ENCODE measurements around the gene MRAS.

MRAS gene

GRCh38 chr3:138439646-138440045 is 91.3 kb downstream of the MRAS start:
- Histone ChIP-seq H3K4me1 (ENCODE audit: control insufficient read depth, insufficient read depth, low read length) (peaks cover 11% of the 10 kb centered on the region), H3K4me3 (ENCODE audit: low read length) (no peak overlapping the region), H3K27ac (ENCODE audit: low read depth, low read length) (no peak overlapping the region), H3K9ac (ENCODE audit: low read length) (no peak overlapping the region), H3K36me3 (ENCODE audit: control insufficient read depth, insufficient read depth, low read length) (no peaks in the 10 kb centered on the region), H3K27me3 (ENCODE audit: control insufficient read depth, insufficient read depth, low read length) (peaks cover 6% of the 10 kb centered on the region)

GRCh38 chr3:138440121-138440521 is 91.7 kb downstream of the MRAS start:
- H3K4me3 ChIP-seq (ENCODE audit: low read length): no peak overlapping the region
- H3K36me3 ChIP-seq (ENCODE audit: control insufficient read depth, insufficient read depth, low read length): no peaks in the 10 kb centered on the region
- peaks cover 11% of the 10 kb centered on the region for H3K4me1 ChIP-seq (ENCODE audit: control insufficient read depth, insufficient read depth, low read length)
- no peak overlapping the region for H3K9ac ChIP-seq (ENCODE audit: low read length)
- no peak overlapping the region for H3K27ac ChIP-seq (ENCODE audit: low read depth, low read length)
- peaks cover 6% of the 10 kb centered on the region for H3K27me3 ChIP-seq (ENCODE audit: control insufficient read depth, insufficient read depth, low read length)

GRCh38 chr3:138440596-138440995 is 92.2 kb downstream of the MRAS start:
- Histone ChIP-seq H3K27me3 (ENCODE audit: control insufficient read depth, insufficient read depth, low read length) (peaks cover 6% of the 10 kb centered on the region), H3K4me1 (ENCODE audit: control insufficient read depth, insufficient read depth, low read length) (peaks cover 11% of the 10 kb centered on the region), H3K9ac (ENCODE audit: low read length) (no peak overlapping the region), H3K36me3 (ENCODE audit: control insufficient read depth, insufficient read depth, low read length) (no peaks in the 10 kb centered on the region), H3K27ac (ENCODE audit: low read depth, low read length) (no peak overlapping the region), H3K4me3 (ENCODE audit: low read length) (no peak overlapping the region)

- Histone ChIP-seq H3K27ac (ENCODE audit: low read depth, low read length) (no peak overlapping the region), H3K27me3 (ENCODE audit: control insufficient read depth, insufficient read depth, low read length) (peaks cover 6% of the 10 kb centered on the region), H3K36me3 (ENCODE audit: control insufficient read depth, insufficient read depth, low read length) (no peaks in the 10 kb centered on the region), H3K4me1 (ENCODE audit: control insufficient read depth, insufficient read depth, low read length) (peaks cover 11% of the 10 kb centered on the region), H3K4me3 (ENCODE audit: low read length) (no peak overlapping the region), H3K9ac (ENCODE audit: low read length) (no peak overlapping the region)
These were observed 92.9 kb downstream of the MRAS start for GRCh38 chr3:138441256-138441655.

- Histone ChIP-seq H3K4me1 (ENCODE audit: control insufficient read depth, insufficient read depth, low read length) (peaks cover 11% of the 10 kb centered on the region), H3K27me3 (ENCODE audit: control insufficient read depth, insufficient read depth, low read length) (peaks cover 4% of the 10 kb centered on the region), H3K9ac (ENCODE audit: low read length) (no peak overlapping the region), H3K36me3 (ENCODE audit: control insufficient read depth, insufficient read depth, low read length) (no peaks in the 10 kb centered on the region), H3K27ac (ENCODE audit: low read depth, low read length) (no peak overlapping the region), H3K4me3 (ENCODE audit: low read length) (no peak overlapping the region)
These were observed 93.4 kb downstream of the MRAS start for GRCh38 chr3:138441742-138442141.

- Histone ChIP-seq H3K4me3 (ENCODE audit: low read length) (no peak overlapping the region), H3K27me3 (ENCODE audit: control insufficient read depth, insufficient read depth, low read length) (peaks cover 2% of the 10 kb centered on the region), H3K4me1 (ENCODE audit: control insufficient read depth, insufficient read depth, low read length) (peaks cover 11% of the 10 kb centered on the region), H3K27ac (ENCODE audit: low read depth, low read length) (no peak overlapping the region), H3K9ac (ENCODE audit: low read length) (no peak overlapping the region), H3K36me3 (ENCODE audit: control insufficient read depth, insufficient read depth, low read length) (no peaks in the 10 kb centered on the region)
These were observed 94.1 kb downstream of the MRAS start for GRCh38 chr3:138442433-138442832.

- Histone ChIP-seq H3K27me3 (ENCODE audit: control insufficient read depth, insufficient read depth, low read length) (no peaks in the 10 kb centered on the region), H3K4me1 (ENCODE audit: control insufficient read depth, insufficient read depth, low read length) (peaks cover 11% of the 10 kb centered on the region), H3K36me3 (ENCODE audit: control insufficient read depth, insufficient read depth, low read length) (no peaks in the 10 kb centered on the region), H3K9ac (ENCODE audit: low read length) (no peak overlapping the region), H3K27ac (ENCODE audit: low read depth, low read length) (no peak overlapping the region), H3K4me3 (ENCODE audit: low read length) (no peak overlapping the region)
These were observed 94.7 kb downstream of the MRAS start for GRCh38 chr3:138443091-138443490.

GRCh38 chr3:138443521-138444503 is 95.4 kb downstream of the MRAS start:
- peaks cover 11% of the 10 kb centered on the region for H3K4me1 ChIP-seq (ENCODE audit: control insufficient read depth, insufficient read depth, low read length)
- no peaks in the 10 kb centered on the region for H3K27me3 ChIP-seq (ENCODE audit: control insufficient read depth, insufficient read depth, low read length)
- no peaks in the 10 kb centered on the region for H3K36me3 ChIP-seq (ENCODE audit: control insufficient read depth, insufficient read depth, low read length)
- no peak overlapping the region for H3K4me3 ChIP-seq (ENCODE audit: low read length)
- no peak overlapping the region for H3K27ac ChIP-seq (ENCODE audit: low read depth, low read length)
- no peak overlapping the region for H3K9ac ChIP-seq (ENCODE audit: low read length)

GRCh38 chr3:138445236-138445635 is 96.9 kb downstream of the MRAS start:
- no peaks in the 10 kb centered on the region for H3K27me3 ChIP-seq (ENCODE audit: control insufficient read depth, insufficient read depth, low read length)
- no peak overlapping the region for H3K9ac ChIP-seq (ENCODE audit: low read length)
- H3K4me1 ChIP-seq (ENCODE audit: control insufficient read depth, insufficient read depth, low read length): peaks cover 10% of the 10 kb centered on the region
- no peaks in the 10 kb centered on the region for H3K36me3 ChIP-seq (ENCODE audit: control insufficient read depth, insufficient read depth, low read length)
- H3K4me3 ChIP-seq (ENCODE audit: low read length): no peak overlapping the region
- no peak overlapping the region for H3K27ac ChIP-seq (ENCODE audit: low read depth, low read length)

- no peak overlapping the region for H3K4me3 ChIP-seq (ENCODE audit: low read length)
- no peak overlapping the region for H3K27ac ChIP-seq (ENCODE audit: low read depth, low read length)
- no peaks in the 10 kb centered on the region for H3K27me3 ChIP-seq (ENCODE audit: control insufficient read depth, insufficient read depth, low read length)
- no peaks in the 10 kb centered on the region for H3K36me3 ChIP-seq (ENCODE audit: control insufficient read depth, insufficient read depth, low read length)
- H3K4me1 ChIP-seq (ENCODE audit: control insufficient read depth, insufficient read depth, low read length): peaks cover 6% of the 10 kb centered on the region
- no peak overlapping the region for H3K9ac ChIP-seq (ENCODE audit: low read length)
These were observed 97.3 kb downstream of the MRAS start for GRCh38 chr3:138445654-138446053.

- Histone ChIP-seq H3K4me3 (ENCODE audit: low read length) (no peak overlapping the region), H3K36me3 (ENCODE audit: control insufficient read depth, insufficient read depth, low read length) (no peaks in the 10 kb centered on the region), H3K27ac (ENCODE audit: low read depth, low read length) (no peak overlapping the region), H3K9ac (ENCODE audit: low read length) (no peak overlapping the region), H3K27me3 (ENCODE audit: control insufficient read depth, insufficient read depth, low read length) (no peaks in the 10 kb centered on the region), H3K4me1 (ENCODE audit: control insufficient read depth, insufficient read depth, low read length) (no peaks in the 10 kb centered on the region)
These were observed 100.3 kb downstream of the MRAS start for GRCh38 chr3:138448631-138449030.

GRCh38 chr3:138449490-138449889 is 101.1 kb downstream of the MRAS start:
- no peaks in the 10 kb centered on the region for H3K4me1 ChIP-seq (ENCODE audit: control insufficient read depth, insufficient read depth, low read length)
- no peaks in the 10 kb centered on the region for H3K36me3 ChIP-seq (ENCODE audit: control insufficient read depth, insufficient read depth, low read length)
- no peaks in the 10 kb centered on the region for H3K27me3 ChIP-seq (ENCODE audit: control insufficient read depth, insufficient read depth, low read length)
- no peak overlapping the region for H3K4me3 ChIP-seq (ENCODE audit: low read length)
- no peak overlapping the region for H3K9ac ChIP-seq (ENCODE audit: low read length)
- no peak overlapping the region for H3K27ac ChIP-seq (ENCODE audit: low read depth, low read length)

GRCh38 chr3:138450181-138450580 is 101.8 kb downstream of the MRAS start:
- no peaks in the 10 kb centered on the region for H3K36me3 ChIP-seq (ENCODE audit: control insufficient read depth, insufficient read depth, low read length)
- H3K4me3 ChIP-seq (ENCODE audit: low read length): no peak overlapping the region
- no peak overlapping the region for H3K9ac ChIP-seq (ENCODE audit: low read length)
- H3K27ac ChIP-seq (ENCODE audit: low read depth, low read length): no peak overlapping the region
- H3K27me3 ChIP-seq (ENCODE audit: control insufficient read depth, insufficient read depth, low read length): peaks cover 2% of the 10 kb centered on the region
- no peaks in the 10 kb centered on the region for H3K4me1 ChIP-seq (ENCODE audit: control insufficient read depth, insufficient read depth, low read length)

Data from rectal smooth muscle tissue (tissue), 1 donor.